ENCODE results near the gene WIZ.

WIZ gene

DNA sequence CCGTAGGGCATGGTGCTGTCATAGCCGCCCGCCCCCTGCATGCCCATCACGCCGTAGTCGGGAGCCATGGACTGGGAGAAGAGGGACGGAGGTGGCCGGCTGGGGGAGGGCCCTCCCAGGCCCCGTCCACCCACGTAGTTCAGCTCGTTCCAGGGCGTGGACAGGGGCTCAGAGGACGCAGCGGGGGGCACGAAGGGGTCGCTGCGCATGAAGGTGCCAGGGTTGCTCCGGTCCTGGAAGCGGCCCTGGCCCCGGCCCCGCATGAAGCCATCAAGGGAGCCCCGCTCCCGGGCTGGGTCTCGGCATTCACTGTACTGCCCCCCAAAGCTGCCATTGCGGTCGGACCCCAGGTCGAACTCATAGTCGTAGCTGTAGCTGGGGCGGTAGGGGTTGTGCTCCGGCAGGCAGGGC, 76.9 kb downstream of the WIZ start:
- TF ChIP-seq, protein P1, sequence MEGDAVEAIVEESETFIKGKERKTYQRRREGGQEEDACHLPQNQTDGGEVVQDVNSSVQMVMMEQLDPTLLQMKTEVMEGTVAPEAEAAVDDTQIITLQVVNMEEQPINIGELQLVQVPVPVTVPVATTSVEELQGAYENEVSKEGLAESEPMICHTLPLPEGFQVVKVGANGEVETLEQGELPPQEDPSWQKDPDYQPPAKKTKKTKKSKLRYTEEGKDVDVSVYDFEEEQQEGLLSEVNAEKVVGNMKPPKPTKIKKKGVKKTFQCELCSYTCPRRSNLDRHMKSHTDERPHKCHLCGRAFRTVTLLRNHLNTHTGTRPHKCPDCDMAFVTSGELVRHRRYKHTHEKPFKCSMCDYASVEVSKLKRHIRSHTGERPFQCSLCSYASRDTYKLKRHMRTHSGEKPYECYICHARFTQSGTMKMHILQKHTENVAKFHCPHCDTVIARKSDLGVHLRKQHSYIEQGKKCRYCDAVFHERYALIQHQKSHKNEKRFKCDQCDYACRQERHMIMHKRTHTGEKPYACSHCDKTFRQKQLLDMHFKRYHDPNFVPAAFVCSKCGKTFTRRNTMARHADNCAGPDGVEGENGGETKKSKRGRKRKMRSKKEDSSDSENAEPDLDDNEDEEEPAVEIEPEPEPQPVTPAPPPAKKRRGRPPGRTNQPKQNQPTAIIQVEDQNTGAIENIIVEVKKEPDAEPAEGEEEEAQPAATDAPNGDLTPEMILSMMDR (IDR thresholded peaks at IDR 0.05; ENCODE audit: low read depth, low read length) = no peak
- Histone ChIP-seq H3K4me3 (ENCODE audit: low read depth, low read length) (no peak overlapping the region), H3K27me3 (ENCODE audit: insufficient read depth, low read depth, severe bottlenecking) (no peaks in the 10 kb centered on the region), H3K36me3 (peaks cover 59% of the 10 kb centered on the region), H3K9me3 (ENCODE audit: severe bottlenecking) (no peaks in the 10 kb centered on the region), H3K27ac (no peak overlapping the region)
- DNase-seq = no peak

DNA sequence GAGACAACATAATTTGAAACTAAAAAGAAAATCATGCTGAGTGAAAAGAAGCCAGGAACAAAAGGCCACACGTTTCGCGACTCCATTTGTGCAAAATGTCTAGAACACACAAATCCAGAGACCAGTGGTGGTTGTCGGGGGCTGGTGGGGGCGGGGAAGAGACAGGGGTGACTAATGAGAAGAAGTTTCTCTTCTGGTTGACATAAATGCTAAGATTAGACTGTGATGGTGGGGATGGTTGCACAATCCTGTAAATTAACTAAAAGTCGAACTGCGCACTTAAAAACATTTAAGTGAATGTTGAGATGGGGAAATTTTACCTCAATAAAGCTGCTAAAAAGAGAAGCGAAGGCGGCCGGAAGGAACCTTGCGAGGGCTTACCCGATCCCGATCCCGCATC, 77.3 kb downstream of the WIZ start:
- TF ChIP-seq, protein P1 (IDR thresholded peaks at IDR 0.05; ENCODE audit: low read depth, low read length) = no peak
- Histone ChIP-seq H3K27ac (no peak overlapping the region), H3K4me3 (ENCODE audit: low read depth, low read length) (no peak overlapping the region), H3K9me3 (ENCODE audit: severe bottlenecking) (no peaks in the 10 kb centered on the region), H3K27me3 (ENCODE audit: insufficient read depth, low read depth, severe bottlenecking) (no peaks in the 10 kb centered on the region), H3K36me3 (peaks cover 63% of the 10 kb centered on the region)
- no peak for DNase-seq

DNA sequence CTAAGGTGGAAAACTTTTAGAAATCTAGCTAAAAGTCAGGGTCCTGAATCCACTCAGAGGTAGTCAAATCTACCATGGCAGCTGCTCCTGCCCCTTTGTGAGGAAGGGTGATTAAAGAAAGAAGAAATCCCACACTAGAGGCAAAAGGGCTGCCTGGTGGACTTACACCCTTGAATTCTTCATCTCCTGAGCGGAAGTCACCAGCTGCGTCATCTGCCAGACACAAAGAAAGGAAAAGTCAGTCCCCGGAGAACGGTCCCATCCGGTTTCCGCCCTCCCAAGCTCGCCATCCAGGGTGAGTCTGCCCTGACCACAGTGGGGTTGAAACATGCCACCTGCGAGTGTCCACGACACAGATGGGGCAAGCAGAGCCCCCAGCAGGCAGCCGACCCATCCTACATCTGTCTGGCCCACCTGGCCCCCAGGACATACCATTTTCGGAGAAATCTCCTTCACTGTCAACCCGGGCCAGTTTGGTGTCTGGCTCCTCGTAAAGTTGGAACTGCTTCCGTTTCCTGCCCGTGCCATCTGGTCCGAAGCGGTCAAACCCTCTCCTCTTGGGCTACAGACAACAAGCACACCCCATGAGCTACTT, 77.9 kb downstream of the WIZ start:
- no peak for DNase-seq
- Histone ChIP-seq H3K27me3 (ENCODE audit: insufficient read depth, low read depth, severe bottlenecking) (no peaks in the 10 kb centered on the region), H3K9me3 (ENCODE audit: severe bottlenecking) (no peaks in the 10 kb centered on the region), H3K4me3 (ENCODE audit: low read depth, low read length) (no peak overlapping the region), H3K27ac (no peak overlapping the region), H3K36me3 (peaks cover 69% of the 10 kb centered on the region)
- TF ChIP-seq, protein P1 (IDR thresholded peaks at IDR 0.05; ENCODE audit: low read depth, low read length) = no peak

DNA sequence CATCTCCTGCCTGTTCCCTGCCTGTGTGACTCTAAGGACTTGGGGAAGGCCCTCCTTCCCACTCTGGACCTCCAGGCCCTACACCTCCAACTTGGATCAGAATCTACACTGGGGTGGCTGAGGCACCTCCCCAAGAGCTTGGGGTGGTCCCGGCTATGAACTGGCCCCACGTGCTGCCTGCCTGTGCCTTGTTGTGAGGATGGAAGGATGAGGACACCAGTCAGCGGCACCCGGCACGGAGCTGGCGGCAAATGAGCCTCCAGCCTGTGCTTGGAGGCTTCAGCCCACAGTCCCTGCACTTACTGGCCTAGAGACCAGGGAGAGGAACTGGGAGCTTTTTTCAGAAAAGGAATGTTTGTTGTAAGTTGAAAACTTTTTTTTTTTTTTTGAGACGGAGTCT, 78.6 kb downstream of the WIZ start:
- H3K36me3 ChIP-seq = peaks cover 73% of the 10 kb centered on the region
- H3K9me3 ChIP-seq (ENCODE audit: severe bottlenecking) = no peaks in the 10 kb centered on the region
- no peak for DNase-seq
- no peaks in the 10 kb centered on the region for H3K27me3 ChIP-seq (ENCODE audit: insufficient read depth, low read depth, severe bottlenecking)
- TF ChIP-seq, protein P1 (IDR thresholded peaks at IDR 0.05; ENCODE audit: low read depth, low read length) = no peak
- H3K27ac ChIP-seq = no peak overlapping the region
- no peak overlapping the region for H3K4me3 ChIP-seq (ENCODE audit: low read depth, low read length)

Measured in WERI-Rb-1 (cell line).